Activated naive CD4-positive, alpha-beta T cell treated with anti-CD3 and anti-CD28 coated beads, Interleukin-2, amount 50 U/mL, for 16 hours (primary cell): ENCODE results near the gene FAM83G.

ENCODE experiments used
- DNase-seq: peaks from one replicate; pipeline ENCODE4 v3.0.0-alpha.2; 2020

FAM83G gene

GRCh38 chr17:19005137-19005773, 691 bp upstream of the FAM83G start:
- no peak for DNase-seq

GRCh38 chr17:19003543-19004420, 782 bp downstream of the FAM83G start:
- DNase-seq: peak; percentile 51

GRCh38 chr17:19002805-19003542, 1.6 kb downstream of the FAM83G start:
- no peak for DNase-seq

GRCh38 chr17:19001907-19002590, 2.5 kb downstream of the FAM83G start:
- DNase-seq: no peak

- DNase-seq: no peak
Measured at GRCh38 chr17:19000531-19001325, 3.8 kb downstream of the FAM83G start.

GRCh38 chr17:18999911-19000310, 4.7 kb downstream of the FAM83G start:
- DNase-seq: no peak

GRCh38 chr17:18999394-18999793, 5.2 kb downstream of the FAM83G start:
- no peak for DNase-seq

GRCh38 chr17:18997650-18998196, 6.8 kb downstream of the FAM83G start:
- DNase-seq: no peak

GRCh38 chr17:18996458-18996857, 8.1 kb downstream of the FAM83G start:
- no peak for DNase-seq

- no peak for DNase-seq
Measured at GRCh38 chr17:18995220-18995619, 9.3 kb downstream of the FAM83G start.

- no peak for DNase-seq
Measured at GRCh38 chr17:18994631-18995030, 9.9 kb downstream of the FAM83G start.

- DNase-seq: no peak
Measured at GRCh38 chr17:18993905-18994526, 10.5 kb downstream of the FAM83G start.

GRCh38 chr17:18992454-18993130, 12.0 kb downstream of the FAM83G start:
- DNase-seq: no peak

- DNase-seq: no peak
Measured at GRCh38 chr17:18991531-18992315, 12.8 kb downstream of the FAM83G start.

- no peak for DNase-seq
Measured at GRCh38 chr17:18990331-18990730, 14.2 kb downstream of the FAM83G start.

- no peak for DNase-seq
Measured at GRCh38 chr17:18988546-18989173, 15.9 kb downstream of the FAM83G start.

GRCh38 chr17:18987862-18988545, 16.6 kb downstream of the FAM83G start:
- DNase-seq: no peak

- DNase-seq: no peak
Measured at GRCh38 chr17:18987230-18987610, 17.3 kb downstream of the FAM83G start.
